Measurements from ENCODE around the gene FNDC8.

GRCh38 chr17:35130392-35130791 lies 9.0 kb downstream of the FNDC8 start:
- TF ChIP-seq CTCF (IDR thresholded peaks at IDR 0.05) (no peak), POLR2A (IDR thresholded peaks at IDR 0.05) (no peak)
